Myocyte (in vitro differentiated cells): ENCODE data around the gene ASB6. TPM values are rescaled to one million over a fixed set of nuclear protein-coding genes. Genes with fewer than 3 reads are reported as not detected.

Experiments used
- DNase-seq: peaks from one replicate; pipeline ENCODE4 v3.0.0-alpha.2; 2012; ENCODE audit warnings: low read depth
- total RNA-seq: library from RNA; depleted of rRNA; stranded (reverse); fragments of >200 nt; gene quantifications from 2 replicates; pipeline ENCODE4 v1.2.3, GENCODE V29; 2014

The ASB6 gene
- total RNA-seq, 1 donor from 2014 or later: 17.4 TPM

DNA sequence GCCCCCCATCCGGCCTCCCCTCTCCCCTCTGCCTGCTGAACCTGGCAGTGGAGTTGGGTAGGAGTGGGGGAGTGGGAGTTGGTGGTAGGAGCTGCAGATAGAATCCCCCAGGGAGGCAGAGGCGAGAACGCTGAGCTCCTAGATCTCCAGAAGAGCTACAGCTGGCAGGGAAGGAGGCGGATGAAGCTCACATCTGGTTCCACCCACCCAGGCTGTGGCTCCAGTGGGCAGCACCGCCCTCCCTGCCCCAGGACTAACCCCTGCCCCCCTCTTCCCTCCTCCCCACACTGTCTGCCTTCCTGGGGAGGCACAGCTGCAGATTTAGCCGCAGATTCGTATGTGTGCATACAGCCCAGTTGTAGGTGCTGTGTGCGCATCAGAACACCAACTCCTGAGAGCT, 55.3 kb downstream of the ASB6 start:
- no peak for DNase-seq

DNA sequence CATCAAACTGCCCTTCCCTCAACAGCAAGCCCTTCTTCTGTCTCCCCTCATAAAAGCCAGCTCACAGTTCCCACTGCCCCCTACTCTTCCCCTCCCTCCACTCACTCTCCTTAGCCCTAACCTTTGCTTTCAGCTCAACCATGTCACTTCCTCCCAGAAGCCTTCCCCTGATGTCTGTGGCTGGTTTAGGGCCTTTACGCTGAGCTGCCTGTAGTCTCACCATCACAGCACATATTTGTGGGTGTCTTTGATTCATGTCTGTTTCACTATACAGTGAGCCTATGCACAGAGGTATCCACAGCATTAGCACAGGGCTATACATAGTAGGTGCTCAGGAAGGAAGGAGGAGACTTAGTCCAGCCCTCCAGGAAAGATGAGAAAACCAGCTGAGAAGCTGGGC, 55.7 kb downstream of the ASB6 start:
- DNase-seq: no peak

DNA sequence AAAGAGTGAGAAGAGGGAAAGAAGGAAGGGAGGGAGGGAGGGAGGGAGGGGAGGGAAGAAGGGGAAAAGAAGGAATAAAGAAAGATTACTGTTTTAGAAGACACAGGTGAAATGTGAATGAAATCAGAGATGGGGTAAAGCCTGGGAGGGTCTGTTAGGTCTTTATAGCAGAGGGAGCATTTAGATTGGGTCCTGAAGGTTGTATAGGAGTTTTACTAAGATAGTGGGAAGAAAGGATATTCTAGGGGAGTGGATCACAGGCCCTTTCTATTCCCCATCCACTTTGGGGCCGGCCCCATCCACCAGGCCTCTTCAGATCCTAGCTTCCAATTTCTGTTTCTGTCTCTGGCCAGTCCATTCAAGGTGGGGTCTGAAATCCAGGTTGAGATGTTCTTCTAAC, 56.6 kb downstream of the ASB6 start:
- no peak for DNase-seq

Other genes with a start within 250 kb of the ASB6 start
- not detected in 2 replicates for gene C9orf50, start 21.1 kb downstream of the ASB6 start, total RNA-seq
- gene NTMT1, start 16.0 kb downstream of the ASB6 start, total RNA-seq: 30.9 and 35.9 TPM in 2 replicates
- not detected in 2 replicates for gene PRRX2, start 23.5 kb upstream of the ASB6 start, total RNA-seq
- gene PTGES, start 110.9 kb upstream of the ASB6 start, total RNA-seq: not detected in 2 replicates
- 19.8 and 25.4 TPM in 2 replicates for gene TOR1B, start 161.0 kb upstream of the ASB6 start, total RNA-seq
- gene TOR1A, start 182.0 kb upstream of the ASB6 start, total RNA-seq: 40.5 and 47.0 TPM in 2 replicates
- 48.0 and 76.9 TPM in 2 replicates for gene C9orf78, start 193.1 kb upstream of the ASB6 start, total RNA-seq
- 11.8 and 15.7 TPM in 2 replicates for gene USP20, start 193.3 kb upstream of the ASB6 start, total RNA-seq